GF-D8 (cell line): ENCODE results near the gene C1QTNF7.

ENCODE experiments used
- DNase-seq: peaks from one replicate; lab custom pipeline; 2025; lab: John Stamatoyannopoulos, UW

Gene C1QTNF7

GRCh38 chr4:15427701-15428100, at the start of gene C1QTNF7:
TSS of gene C1QTNF7 (plus strand) at chr4:15428033. CDS start at chr4:15435744, 7,711 bp downstream.
- DNase-seq: no peak

GRCh38 chr4:15378062-15378461, 49.8 kb upstream of the C1QTNF7 start:
- DNase-seq: no peak

- no peak for DNase-seq
Measured at GRCh38 chr4:15378493-15378892, 49.3 kb upstream of the C1QTNF7 start.

GRCh38 chr4:15381806-15382338, 46.0 kb upstream of the C1QTNF7 start:
- DNase-seq: no peak

GRCh38 chr4:15382669-15383273, 45.1 kb upstream of the C1QTNF7 start:
- no peak for DNase-seq

GRCh38 chr4:15385515-15385914, 42.3 kb upstream of the C1QTNF7 start:
- no peak for DNase-seq

GRCh38 chr4:15385928-15386327, 41.9 kb upstream of the C1QTNF7 start:
- DNase-seq: no peak

GRCh38 chr4:15390494-15390893, 37.3 kb upstream of the C1QTNF7 start:
- DNase-seq: no peak

- DNase-seq: no peak
Measured at GRCh38 chr4:15392053-15392805, 35.6 kb upstream of the C1QTNF7 start.

GRCh38 chr4:15395311-15395710, 32.5 kb upstream of the C1QTNF7 start:
- no peak for DNase-seq

- no peak for DNase-seq
Measured at GRCh38 chr4:15396157-15396800, 31.6 kb upstream of the C1QTNF7 start.

GRCh38 chr4:15398001-15398400, 29.8 kb upstream of the C1QTNF7 start:
- DNase-seq: no peak

GRCh38 chr4:15398732-15399131, 29.1 kb upstream of the C1QTNF7 start:
- no peak for DNase-seq

GRCh38 chr4:15400226-15400625, 27.6 kb upstream of the C1QTNF7 start:
- DNase-seq: no peak

- peak; percentile 3 for DNase-seq
Measured at GRCh38 chr4:15400981-15401671, 26.7 kb upstream of the C1QTNF7 start.

GRCh38 chr4:15402146-15402545, 25.7 kb upstream of the C1QTNF7 start:
- no peak for DNase-seq

- DNase-seq: no peak
Measured at GRCh38 chr4:15402974-15403373, 24.9 kb upstream of the C1QTNF7 start.

- DNase-seq: no peak
Measured at GRCh38 chr4:15405018-15405417, 22.8 kb upstream of the C1QTNF7 start.

GRCh38 chr4:15410750-15411149, 17.1 kb upstream of the C1QTNF7 start:
- no peak for DNase-seq

- DNase-seq: no peak
Measured at GRCh38 chr4:15412461-15412860, 15.4 kb upstream of the C1QTNF7 start.

GRCh38 chr4:15413010-15413622, 14.7 kb upstream of the C1QTNF7 start:
- DNase-seq: no peak

- DNase-seq: no peak
Measured at GRCh38 chr4:15413623-15414019, 14.2 kb upstream of the C1QTNF7 start.
